GM11168 (cell line): ENCODE measurements around the gene ACTR1B.
"Not testable (repeated sequence)": the region's sequence is repeated elsewhere in the genome, so short reads cannot be mapped to it uniquely, and the experiment has no call there.

Experiments used
- in situ Hi-C: fragments of 300-500 bp; cut with MboI; formaldehyde crosslinking; loops from one replicate; pipeline ENCODE4 v1.12.0; 2022; ENCODE audit warnings: low sequenced_read_pairs; ENCODE audit not compliant: unreplicated experiment

ACTR1B gene

DNA sequence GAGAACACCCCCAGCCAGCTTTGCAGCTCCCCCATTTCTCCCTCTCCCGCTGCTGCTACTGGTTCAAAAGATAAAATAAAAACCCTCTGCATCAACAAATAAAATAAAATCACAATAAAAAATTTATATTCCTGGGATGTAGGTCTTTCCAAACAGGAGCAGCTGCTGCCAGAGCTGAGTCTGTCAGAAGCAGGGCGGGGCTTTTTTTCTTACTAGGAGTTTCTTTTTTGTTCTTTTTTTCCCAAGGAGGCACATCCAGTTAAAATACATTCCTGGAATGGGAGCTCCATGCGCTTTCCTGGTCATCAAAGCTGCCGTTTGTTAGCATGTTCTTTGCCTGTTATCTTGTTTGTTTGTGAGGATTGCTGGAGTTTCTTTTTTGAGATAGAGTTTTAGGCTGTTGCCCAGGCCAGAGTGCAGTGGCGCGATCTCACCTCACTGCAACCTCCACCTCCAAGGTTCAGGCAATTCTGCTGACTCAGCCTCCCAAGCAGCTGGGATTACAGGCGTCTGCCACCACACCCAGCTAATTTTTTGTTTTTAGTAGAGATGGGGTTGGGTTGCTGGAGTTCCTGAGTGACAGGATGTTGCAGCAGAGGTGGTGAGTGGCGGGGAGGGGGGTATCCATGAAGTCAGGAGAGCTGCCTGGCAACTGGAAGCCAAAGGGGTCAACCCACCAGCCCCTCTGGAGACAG lies 38.3 kb downstream of the ACTR1B start:
- in situ Hi-C loops, result loop anchor here (10.0 kb wide), 1 partner anchor 1871 kb away; no protein-coding TSS in a partner anchor

DNA sequence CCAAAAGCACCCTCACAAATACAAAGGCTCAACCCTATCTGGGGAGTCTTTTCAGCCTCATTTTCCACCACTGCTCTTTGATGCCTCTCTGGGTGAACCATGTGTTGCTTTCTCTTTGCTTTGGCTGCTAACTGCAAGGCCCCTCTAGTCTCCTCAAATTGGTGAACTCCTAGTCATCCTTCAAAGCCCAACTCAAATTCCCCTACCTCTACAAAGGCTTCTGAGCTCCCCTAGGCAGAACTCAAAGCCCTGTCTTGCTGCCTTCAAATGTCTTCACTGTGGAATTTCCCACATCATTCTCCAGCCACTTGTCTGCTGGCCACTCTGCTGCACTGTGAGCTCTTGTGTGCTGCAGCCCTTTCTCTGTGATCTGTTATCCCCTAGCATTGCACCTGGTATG lies 40.9 kb downstream of the ACTR1B start:
- in situ Hi-C loops, result loop anchor here (10.0 kb wide), 1 partner anchor 1868 kb away; no protein-coding TSS in a partner anchor

DNA sequence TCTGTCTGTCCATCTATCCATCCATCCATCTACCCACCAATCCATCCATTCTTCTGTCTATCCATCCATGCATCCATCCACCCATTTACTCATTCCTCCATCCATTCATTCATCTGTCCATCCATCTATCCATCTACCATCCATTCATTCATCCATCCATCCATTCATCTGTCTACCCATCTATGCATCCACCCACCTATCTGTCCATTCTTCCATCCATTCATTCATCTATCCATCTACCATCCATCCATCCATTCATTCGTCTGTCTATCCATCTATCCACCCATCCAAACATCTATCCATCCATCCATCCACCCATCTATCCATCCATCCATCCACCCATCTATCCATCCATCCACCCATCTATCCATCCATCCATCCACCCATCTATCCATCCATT lies 43.4 kb downstream of the ACTR1B start:
- in situ Hi-C loops, result loop anchor here (10.0 kb wide), 1 partner anchor 1866 kb away; no protein-coding TSS in a partner anchor

DNA sequence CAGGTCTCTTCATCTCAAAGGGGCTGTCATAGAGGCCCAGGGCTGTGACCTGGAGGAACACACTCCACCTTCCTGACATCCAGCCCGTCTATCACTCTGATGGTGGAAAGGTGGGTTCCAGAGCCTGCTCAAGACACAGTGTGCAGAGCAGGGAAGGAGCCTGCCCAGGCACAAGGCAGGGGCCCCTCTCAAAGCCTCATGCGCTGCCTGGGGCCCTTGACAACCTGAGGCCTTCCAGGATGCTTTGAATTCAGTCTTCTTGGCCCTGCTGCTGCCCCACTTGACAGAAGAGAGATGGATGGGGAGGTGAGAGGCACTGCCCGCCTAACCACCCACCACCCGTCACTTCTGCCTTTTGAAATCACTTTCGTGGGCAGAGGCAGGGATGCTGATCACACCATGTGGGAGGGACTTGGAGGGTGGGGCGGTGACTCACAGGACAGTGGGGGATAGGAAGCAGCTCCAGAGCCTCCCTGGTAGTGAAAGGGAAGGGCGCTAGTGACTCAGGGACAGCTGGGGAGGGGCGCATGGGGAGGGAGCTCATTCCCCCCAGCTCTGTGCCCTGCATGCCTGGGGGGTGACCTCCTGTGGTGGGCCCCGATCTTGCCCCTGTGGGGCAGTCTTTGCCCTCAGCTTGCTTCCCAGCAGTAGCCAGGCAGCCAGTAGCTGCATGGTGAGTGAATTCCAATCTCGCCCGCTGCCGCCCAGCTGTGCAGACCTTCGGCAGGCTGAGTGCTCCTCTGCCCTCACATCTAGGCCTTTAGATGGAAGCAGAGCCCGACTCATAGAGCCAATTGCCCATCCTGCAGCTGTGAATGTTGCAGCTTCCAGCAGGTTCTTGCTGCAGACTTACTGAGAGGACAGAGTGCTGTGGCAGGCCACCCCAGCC lies 44.7 kb downstream of the ACTR1B start:
- in situ Hi-C loops, result loop anchor here (5.0 kb wide), 1 partner anchor 1557 kb away; no protein-coding TSS in a partner anchor

DNA sequence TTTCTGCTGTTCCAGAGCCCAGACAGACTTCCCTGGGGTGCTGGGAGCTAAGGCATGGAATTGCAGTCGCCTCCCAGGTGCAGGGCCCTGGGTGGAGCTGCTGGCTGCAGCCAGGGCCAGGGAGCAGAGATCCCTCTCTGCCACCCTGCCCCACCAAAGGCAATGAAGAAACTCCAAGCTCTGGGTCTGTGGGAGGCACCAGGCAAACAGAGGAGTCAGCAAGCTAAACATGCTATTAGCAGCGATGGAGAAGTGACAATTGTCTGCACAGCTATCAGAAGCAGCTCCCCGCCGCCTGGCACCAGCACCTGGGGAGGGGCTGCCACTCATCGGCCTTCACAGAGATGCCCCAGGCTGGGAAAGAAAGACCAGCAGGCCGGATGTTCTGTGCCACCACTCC lies 45.9 kb downstream of the ACTR1B start:
- in situ Hi-C loops, result loop anchor here (5.0 kb wide), 1 partner anchor 1556 kb away; no protein-coding TSS in a partner anchor

DNA sequence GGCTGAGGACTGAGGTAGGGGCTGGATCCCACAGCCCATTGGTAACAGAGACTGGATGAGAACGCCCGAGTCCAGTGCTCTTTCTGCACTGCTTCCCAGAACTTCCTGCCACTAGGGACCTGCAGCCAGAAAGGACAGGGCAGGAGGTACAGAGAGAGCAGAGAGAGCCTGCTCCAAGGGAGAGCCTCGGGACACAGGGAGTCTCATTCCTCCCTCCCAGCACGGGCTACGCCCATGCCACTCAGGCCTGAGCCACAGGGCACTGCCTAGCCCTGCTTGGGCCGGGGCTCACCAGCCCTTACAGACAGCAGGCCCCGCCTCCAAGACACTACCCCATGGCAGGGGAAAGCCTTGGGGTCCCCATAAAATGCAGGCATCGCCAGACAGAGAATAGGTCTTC lies 48.1 kb downstream of the ACTR1B start:
- in situ Hi-C loops, result loop anchor here (5.0 kb wide), 1 partner anchor 1553 kb away; no protein-coding TSS in a partner anchor

DNA sequence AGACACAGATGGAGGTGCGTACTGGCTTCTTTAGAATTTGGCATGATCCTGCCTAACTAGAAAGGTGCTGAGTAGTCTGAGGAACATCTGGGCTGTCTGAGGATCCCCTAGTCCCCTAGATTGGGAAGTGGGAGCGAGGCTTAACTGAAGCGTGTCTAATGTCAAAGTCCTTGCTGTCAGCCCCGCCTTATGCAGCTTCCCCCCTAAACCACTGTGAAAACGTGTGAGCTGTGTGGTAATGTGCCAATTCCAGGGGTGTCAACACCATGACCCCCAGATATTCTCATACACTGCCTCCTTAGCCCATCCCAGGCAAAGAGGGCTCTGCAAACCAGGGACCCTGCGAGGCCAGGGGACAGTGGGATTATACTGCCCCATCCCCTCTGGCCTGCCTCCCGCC lies 51.9 kb downstream of the ACTR1B start:
- in situ Hi-C loops, result not testable (repeated sequence)

DNA sequence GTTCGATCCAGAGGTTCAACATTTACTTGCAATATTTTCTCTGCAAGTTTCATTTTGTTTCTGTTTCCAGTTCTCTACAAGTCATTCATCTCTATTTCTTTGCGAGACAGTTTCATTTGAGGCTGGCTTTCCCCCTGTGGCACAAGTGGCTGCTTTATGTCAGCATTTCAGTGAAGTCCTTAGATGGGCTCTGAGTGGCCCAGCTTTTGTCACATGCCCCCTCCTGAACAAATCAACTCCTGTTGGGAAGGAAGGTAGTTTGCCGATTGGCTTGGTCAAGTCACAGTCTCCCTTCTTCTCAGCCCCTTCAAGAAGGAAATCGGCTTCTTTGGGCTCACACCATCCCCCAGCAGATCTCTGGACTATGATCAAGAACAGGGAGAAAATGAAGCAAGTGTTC lies 55.1 kb downstream of the ACTR1B start:
- in situ Hi-C loops, result not testable (repeated sequence)
